ENCODE data around the gene TEX13B. TPM values are rescaled to one million over a fixed set of nuclear protein-coding genes. Genes with fewer than 3 reads are reported as not detected.

The TEX13B gene
- polyA plus RNA-seq, 1 donor from 2014 or later = not detected

DNA sequence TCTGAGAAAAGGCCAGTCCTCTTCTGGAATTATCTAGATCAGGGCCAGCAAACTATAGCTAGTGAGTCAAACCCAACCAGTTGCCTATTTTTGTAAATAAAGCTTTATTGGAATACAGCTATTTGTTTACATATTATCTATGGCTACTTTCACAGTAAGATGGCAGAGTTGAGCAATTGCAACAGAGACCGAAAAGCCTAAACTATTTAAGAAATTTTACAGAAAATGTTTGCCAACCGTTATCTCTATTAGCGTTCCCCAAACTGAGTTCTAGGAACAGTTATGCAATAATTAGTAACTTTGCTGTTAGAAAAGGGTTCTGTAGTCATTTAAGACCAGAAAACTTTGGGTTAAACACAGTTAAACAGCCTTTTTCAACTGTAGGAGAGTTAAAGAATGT lies 10.5 kb downstream of the TEX13B start:
- Histone ChIP-seq H3K36me3 (ENCODE audit: insufficient read depth, low read length) (no peaks in the 10 kb centered on the region), H4K20me1 (ENCODE audit: insufficient read depth) (no peaks in the 10 kb centered on the region), H3K9ac (ENCODE audit: low read length) (no peak overlapping the region), H2AFZ (ENCODE audit: low read depth, low read length) (no peak overlapping the region), H3K27me3 (ENCODE audit: insufficient read depth, low read depth, low read length) (no peaks in the 10 kb centered on the region), H3K9me3 (ENCODE audit: low read length) (no peaks in the 10 kb centered on the region), H3K4me3 (ENCODE audit: low read length) (no peak overlapping the region), H3K4me2 (ENCODE audit: low read length) (no peak overlapping the region), H3F3A (ENCODE audit: insufficient read depth, low read length, poor library complexity, severe bottlenecking) (no peaks in the 10 kb centered on the region), H3K9me2 (ENCODE audit: insufficient read depth, low read length) (no peaks in the 10 kb centered on the region), H3K79me2 (replicated peaks; ENCODE audit: insufficient read depth, low read length) (no peaks in the 10 kb centered on the region), H3K27ac (ENCODE audit: low read length) (no peak overlapping the region)
- TF ChIP-seq, protein P1, sequence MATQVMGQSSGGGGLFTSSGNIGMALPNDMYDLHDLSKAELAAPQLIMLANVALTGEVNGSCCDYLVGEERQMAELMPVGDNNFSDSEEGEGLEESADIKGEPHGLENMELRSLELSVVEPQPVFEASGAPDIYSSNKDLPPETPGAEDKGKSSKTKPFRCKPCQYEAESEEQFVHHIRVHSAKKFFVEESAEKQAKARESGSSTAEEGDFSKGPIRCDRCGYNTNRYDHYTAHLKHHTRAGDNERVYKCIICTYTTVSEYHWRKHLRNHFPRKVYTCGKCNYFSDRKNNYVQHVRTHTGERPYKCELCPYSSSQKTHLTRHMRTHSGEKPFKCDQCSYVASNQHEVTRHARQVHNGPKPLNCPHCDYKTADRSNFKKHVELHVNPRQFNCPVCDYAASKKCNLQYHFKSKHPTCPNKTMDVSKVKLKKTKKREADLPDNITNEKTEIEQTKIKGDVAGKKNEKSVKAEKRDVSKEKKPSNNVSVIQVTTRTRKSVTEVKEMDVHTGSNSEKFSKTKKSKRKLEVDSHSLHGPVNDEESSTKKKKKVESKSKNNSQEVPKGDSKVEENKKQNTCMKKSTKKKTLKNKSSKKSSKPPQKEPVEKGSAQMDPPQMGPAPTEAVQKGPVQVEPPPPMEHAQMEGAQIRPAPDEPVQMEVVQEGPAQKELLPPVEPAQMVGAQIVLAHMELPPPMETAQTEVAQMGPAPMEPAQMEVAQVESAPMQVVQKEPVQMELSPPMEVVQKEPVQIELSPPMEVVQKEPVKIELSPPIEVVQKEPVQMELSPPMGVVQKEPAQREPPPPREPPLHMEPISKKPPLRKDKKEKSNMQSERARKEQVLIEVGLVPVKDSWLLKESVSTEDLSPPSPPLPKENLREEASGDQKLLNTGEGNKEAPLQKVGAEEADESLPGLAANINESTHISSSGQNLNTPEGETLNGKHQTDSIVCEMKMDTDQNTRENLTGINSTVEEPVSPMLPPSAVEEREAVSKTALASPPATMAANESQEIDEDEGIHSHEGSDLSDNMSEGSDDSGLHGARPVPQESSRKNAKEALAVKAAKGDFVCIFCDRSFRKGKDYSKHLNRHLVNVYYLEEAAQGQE (IDR thresholded peaks at IDR 0.05; ENCODE audit: borderline replicate concordance) = no peak
- TF ChIP-seq EZH2 (IDR thresholded peaks at IDR 0.05; ENCODE audit: borderline replicate concordance, insufficient read depth, low read length, poor library complexity, severe bottlenecking) (no peak), TAF1 (IDR thresholded peaks at IDR 0.05; ENCODE audit: low read depth) (no peak), MXI1 (conservative IDR thresholded peaks at IDR 0.05; ENCODE audit: poor library complexity, severe bottlenecking) (no peak), POLR2AphosphoS5 (IDR thresholded peaks at IDR 0.05) (no peak)

DNA sequence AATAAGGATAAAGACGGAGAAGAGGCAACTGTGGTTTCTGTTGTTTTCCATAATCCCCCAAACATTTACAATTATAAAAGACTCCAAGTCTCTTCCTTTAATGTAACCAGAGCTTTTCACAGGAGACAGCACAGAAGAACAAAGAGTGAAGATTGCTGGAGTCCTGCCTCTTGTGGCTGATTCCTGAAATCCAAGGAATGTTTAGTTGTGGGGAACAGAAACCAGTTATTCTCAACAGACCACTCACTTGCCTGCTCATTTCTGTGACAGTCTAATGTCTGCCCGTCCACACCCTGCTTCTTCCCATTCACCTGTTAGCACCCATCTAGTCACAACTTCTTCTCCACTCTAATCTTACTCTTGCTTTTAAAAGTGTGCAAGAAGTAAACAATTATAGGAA lies 12.1 kb downstream of the TEX13B start:
- Histone ChIP-seq H3K9me2 (ENCODE audit: insufficient read depth, low read length) (no peaks in the 10 kb centered on the region), H3K79me2 (replicated peaks; ENCODE audit: insufficient read depth, low read length) (no peaks in the 10 kb centered on the region), H3K4me2 (ENCODE audit: low read length) (no peak overlapping the region), H3K27ac (ENCODE audit: low read length) (no peak overlapping the region), H2AFZ (ENCODE audit: low read depth, low read length) (no peak overlapping the region), H3F3A (ENCODE audit: insufficient read depth, low read length, poor library complexity, severe bottlenecking) (no peaks in the 10 kb centered on the region), H4K20me1 (ENCODE audit: insufficient read depth) (no peaks in the 10 kb centered on the region), H3K36me3 (ENCODE audit: insufficient read depth, low read length) (no peaks in the 10 kb centered on the region), H3K9ac (ENCODE audit: low read length) (no peak overlapping the region), H3K4me3 (ENCODE audit: low read length) (no peak overlapping the region), H3K27me3 (ENCODE audit: insufficient read depth, low read depth, low read length) (no peaks in the 10 kb centered on the region), H3K9me3 (ENCODE audit: low read length) (no peaks in the 10 kb centered on the region)
- TF ChIP-seq, protein P1 (IDR thresholded peaks at IDR 0.05; ENCODE audit: borderline replicate concordance) = no peak
- TF ChIP-seq EZH2 (IDR thresholded peaks at IDR 0.05; ENCODE audit: borderline replicate concordance, insufficient read depth, low read length, poor library complexity, severe bottlenecking) (no peak), POLR2AphosphoS5 (IDR thresholded peaks at IDR 0.05) (no peak), EP300 (conservative IDR thresholded peaks at IDR 0.05; ENCODE audit: poor library complexity, severe bottlenecking) (no peak), SMC3 (conservative IDR thresholded peaks at IDR 0.05; ENCODE audit: poor library complexity) (no peak), RAD21 (conservative IDR thresholded peaks at IDR 0.05) (no peak), MXI1 (conservative IDR thresholded peaks at IDR 0.05; ENCODE audit: poor library complexity, severe bottlenecking) (no peak)
- TF ChIP-seq, protein P2, sequence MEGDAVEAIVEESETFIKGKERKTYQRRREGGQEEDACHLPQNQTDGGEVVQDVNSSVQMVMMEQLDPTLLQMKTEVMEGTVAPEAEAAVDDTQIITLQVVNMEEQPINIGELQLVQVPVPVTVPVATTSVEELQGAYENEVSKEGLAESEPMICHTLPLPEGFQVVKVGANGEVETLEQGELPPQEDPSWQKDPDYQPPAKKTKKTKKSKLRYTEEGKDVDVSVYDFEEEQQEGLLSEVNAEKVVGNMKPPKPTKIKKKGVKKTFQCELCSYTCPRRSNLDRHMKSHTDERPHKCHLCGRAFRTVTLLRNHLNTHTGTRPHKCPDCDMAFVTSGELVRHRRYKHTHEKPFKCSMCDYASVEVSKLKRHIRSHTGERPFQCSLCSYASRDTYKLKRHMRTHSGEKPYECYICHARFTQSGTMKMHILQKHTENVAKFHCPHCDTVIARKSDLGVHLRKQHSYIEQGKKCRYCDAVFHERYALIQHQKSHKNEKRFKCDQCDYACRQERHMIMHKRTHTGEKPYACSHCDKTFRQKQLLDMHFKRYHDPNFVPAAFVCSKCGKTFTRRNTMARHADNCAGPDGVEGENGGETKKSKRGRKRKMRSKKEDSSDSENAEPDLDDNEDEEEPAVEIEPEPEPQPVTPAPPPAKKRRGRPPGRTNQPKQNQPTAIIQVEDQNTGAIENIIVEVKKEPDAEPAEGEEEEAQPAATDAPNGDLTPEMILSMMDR (IDR thresholded peaks at IDR 0.05; ENCODE audit: poor library complexity, severe bottlenecking) = no peak
